Vagina (tissue), 2 donors: Measurements from ENCODE around the gene GNAT1.

Source experiments
- POLR2A ChIP-seq, 2 donors: fragments of 450-650 bp; IDR thresholded peaks; one replicate each; pipeline ENCODE4 v1.6.1; 2017; ENCODE audit warnings: antibody characterized with exemption in 2 of 2, mild to moderate bottlenecking in 2 of 2, moderate library complexity in 2 of 2
- POLR2AphosphoS5 ChIP-seq, 2 donors: sonication (generic); formaldehyde crosslinking; IDR thresholded peaks; one replicate each; pipeline ENCODE4 v1.9.0; 2017; ENCODE audit warnings: antibody characterized with exemption in 2 of 2, mild to moderate bottlenecking in 2 of 2, low read depth in 1 of 2; ENCODE audit not compliant: insufficient read depth in 1 of 2
- TF ChIP-seq, protein P1 (sequence below), 3 experiments: fragments of 450-650 bp in 2 of 3; fragments of 200-600 bp in 1 of 3; sonication (generic) in 1 of 3; IDR thresholded peaks; one replicate each; pipeline ENCODE4 v1.5.1; 2017 to 2019; ENCODE audit warnings: antibody characterized with exemption in 3 of 3, mild to moderate bottlenecking in 2 of 3, moderate library complexity in 2 of 3

DNA sequence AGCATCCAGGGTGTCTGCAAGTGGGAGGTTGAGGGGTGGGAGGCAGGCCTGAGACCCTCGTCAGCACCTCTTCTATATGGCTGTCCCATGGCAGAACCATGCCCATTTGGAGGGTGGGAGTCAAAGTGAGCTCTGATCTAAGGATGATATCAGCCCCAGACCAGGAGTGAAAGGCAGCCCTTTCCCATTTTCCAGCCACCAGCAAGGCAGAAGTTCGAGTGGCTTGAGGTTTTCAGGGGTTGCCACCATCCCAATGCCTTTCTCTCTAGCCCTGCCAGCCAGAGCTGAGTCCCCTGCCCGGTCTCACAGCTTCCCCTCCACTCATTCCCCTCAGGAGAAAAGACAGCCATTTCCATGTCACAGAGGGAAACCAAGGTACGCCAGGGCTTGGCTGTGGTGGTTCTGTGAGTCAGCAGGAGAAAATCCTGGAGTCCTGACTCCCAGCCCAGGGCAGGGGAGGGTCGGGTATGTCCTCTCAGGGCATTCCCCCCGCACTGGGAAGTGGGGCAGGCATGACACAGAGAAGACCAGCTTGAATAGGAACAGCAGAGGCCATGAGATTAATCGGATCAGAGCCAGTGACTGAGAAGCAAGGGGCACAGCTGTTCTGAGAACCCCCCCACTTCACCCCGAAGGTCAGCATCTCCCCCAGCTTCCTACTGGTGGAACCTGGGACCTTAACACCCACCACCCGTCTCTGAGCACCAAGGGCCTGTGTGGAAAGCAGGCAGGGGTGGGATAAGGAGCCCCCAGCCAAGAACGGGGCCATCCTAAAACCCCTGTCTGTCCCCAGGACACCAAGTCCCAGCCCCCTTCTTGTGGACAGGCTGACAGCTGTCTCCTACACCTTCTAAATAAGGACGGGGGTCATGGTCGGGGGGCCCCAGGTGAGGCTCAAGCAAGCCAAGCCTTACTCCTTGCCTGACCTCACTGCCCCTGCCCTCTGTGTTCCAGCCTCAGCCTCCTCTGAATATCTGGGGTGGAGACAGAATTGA, 12.7 kb downstream of the GNAT1 start:
- TF ChIP-seq, protein P1, sequence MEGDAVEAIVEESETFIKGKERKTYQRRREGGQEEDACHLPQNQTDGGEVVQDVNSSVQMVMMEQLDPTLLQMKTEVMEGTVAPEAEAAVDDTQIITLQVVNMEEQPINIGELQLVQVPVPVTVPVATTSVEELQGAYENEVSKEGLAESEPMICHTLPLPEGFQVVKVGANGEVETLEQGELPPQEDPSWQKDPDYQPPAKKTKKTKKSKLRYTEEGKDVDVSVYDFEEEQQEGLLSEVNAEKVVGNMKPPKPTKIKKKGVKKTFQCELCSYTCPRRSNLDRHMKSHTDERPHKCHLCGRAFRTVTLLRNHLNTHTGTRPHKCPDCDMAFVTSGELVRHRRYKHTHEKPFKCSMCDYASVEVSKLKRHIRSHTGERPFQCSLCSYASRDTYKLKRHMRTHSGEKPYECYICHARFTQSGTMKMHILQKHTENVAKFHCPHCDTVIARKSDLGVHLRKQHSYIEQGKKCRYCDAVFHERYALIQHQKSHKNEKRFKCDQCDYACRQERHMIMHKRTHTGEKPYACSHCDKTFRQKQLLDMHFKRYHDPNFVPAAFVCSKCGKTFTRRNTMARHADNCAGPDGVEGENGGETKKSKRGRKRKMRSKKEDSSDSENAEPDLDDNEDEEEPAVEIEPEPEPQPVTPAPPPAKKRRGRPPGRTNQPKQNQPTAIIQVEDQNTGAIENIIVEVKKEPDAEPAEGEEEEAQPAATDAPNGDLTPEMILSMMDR (IDR thresholded peaks at IDR 0.05) = no peak
- TF ChIP-seq POLR2AphosphoS5 (IDR thresholded peaks at IDR 0.05; ENCODE audit: insufficient read depth in 1 of 2, low read depth in 1 of 2) = no peak
- TF ChIP-seq POLR2A (IDR thresholded peaks at IDR 0.05) = no peak
